GM12872 (cell line): ENCODE measurements around the gene SPANXN2.
"Not testable (repeated sequence)": the region's sequence is repeated elsewhere in the genome, so short reads cannot be mapped to it uniquely, and the experiment has no call there.

Source experiments
- CTCF ChIP-seq: IDR thresholded peaks from 3 replicates; pipeline ENCODE4 v1.5.1; 2011; ENCODE audit warnings: low read depth, mild to moderate bottlenecking, low read length, moderate library complexity; ENCODE audit not compliant: insufficient read depth

The SPANXN2 gene

DNA sequence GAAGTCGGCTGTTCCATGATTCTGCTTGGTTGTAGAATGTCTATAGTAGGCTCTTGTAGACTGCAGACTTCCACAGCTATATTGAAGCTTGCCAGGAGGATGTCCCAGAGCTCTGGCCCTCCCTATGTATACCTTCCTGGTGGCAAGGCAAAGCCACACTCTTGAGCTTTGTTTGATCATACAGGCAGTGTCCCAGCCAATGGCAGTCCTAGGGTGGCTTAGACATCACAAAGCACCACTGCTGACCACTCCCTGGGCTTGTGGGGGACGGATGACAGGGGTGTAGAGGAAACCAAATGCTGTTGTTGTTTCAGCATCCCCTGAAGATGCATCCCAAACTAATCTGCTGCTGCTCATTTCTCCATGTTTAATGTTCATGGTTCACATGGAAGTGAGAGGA lies at the start of gene SPANXN2:
Gene SPANXN2, minus strand, starts transcription at position 101 of the 400 bp plus-strand sequence. Its CDS starts 84 bp downstream, at position 17.
- not testable (repeated sequence) for TF ChIP-seq CTCF

GRCh38 chrX:143768976-143769375 lies 48.4 kb upstream of the SPANXN2 start:
- TF ChIP-seq CTCF, result no peak

- no peak for TF ChIP-seq CTCF
Observed at GRCh38 chrX:143757887-143758286, 37.3 kb upstream of the SPANXN2 start.

- no peak for TF ChIP-seq CTCF
Observed at GRCh38 chrX:143757375-143757774, 36.8 kb upstream of the SPANXN2 start.

DNA sequence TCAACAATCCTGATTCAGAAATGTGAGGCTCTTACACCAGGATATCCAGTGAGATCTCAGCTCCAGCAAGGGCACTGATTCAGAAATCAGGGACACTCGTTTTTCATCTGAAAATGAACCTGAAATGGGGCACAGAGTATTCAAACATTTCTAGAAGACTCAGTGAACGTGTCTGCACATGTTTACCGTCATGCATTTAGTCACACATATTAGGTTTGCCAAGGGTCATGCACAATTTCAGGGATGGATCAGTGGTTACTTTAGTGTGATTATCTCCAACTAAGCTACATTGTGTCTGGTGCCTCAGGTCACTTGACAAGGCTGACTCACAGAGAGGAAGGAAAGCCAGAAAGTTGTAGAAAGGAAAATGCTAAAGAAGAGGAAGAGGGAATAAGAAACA lies 33.6 kb upstream of the SPANXN2 start:
- no peak for TF ChIP-seq CTCF

DNA sequence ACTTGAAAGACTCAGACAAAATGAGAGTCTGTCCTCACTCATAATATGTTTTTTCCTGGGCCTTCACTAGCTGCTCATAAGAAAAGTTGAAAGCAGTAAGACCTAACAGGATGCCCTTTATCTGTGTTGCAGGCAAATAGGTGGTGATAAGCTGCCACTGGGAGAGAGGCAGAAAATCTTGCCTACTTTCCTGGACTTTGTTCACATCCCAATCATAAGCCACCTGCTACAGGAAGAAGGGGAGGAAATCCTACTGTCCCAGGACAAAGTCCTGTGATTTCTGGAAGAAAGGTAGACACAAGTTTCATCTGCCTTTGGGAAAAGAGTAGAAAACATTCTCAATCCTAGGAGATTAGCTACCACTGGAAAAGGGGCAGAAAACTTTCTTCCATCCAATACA lies 13.3 kb upstream of the SPANXN2 start:
- TF ChIP-seq CTCF, result no peak

GRCh38 chrX:143726296-143726695 lies 5.7 kb upstream of the SPANXN2 start:
- TF ChIP-seq CTCF, result no peak

- no peak for TF ChIP-seq CTCF
Observed at GRCh38 chrX:143701460-143701859, 19.1 kb downstream of the SPANXN2 start.
